ENCODE results near the gene MOG. TPM values are rescaled to one million over a fixed set of nuclear protein-coding genes. Genes with fewer than 3 reads are reported as not detected.

Gene MOG
- polyA plus RNA-seq, 3 donors, result not detected

- TF ChIP-seq CTCF (IDR thresholded peaks at IDR 0.05), result peak; percentile 61
- H3K36me3 ChIP-seq (replicated peaks in 1 of 2; ENCODE audit: control insufficient read depth in 1 of 2, insufficient read depth in 2 of 2, low read length in 2 of 2), result no peaks in the 10 kb centered on the region
- H3K4me1 Mint-ChIP-seq, result peaks cover 9% of the 10 kb centered on the region
- no peak overlapping the region for H3K27ac ChIP-seq (ENCODE audit: low read depth in 1 of 2, low read length in 2 of 2)
- H3K27ac Mint-ChIP-seq, result no peak overlapping the region
- no peaks in the 10 kb centered on the region for H3K9me3 Mint-ChIP-seq
- DNase-seq, result peak in 2 of 3 donors; percentile 27 to 31
- H3K9me3 ChIP-seq (replicated peaks in 1 of 2; ENCODE audit: control insufficient read depth in 1 of 2, insufficient read depth in 1 of 2, low read length in 2 of 2), result no peaks in the 10 kb centered on the region
- no peaks in the 10 kb centered on the region for H3K79me2 ChIP-seq (ENCODE audit: insufficient read depth, low read length)
- no peak overlapping the region for H2AFZ ChIP-seq (ENCODE audit: insufficient read depth, low read depth, low read length, poor library complexity, severe bottlenecking)
- H3K4me3 Mint-ChIP-seq, result no peak overlapping the region
- H3K4me3 ChIP-seq (replicated peaks in 1 of 3; ENCODE audit: low read depth in 2 of 3, low read length in 3 of 3), result no peak overlapping the region
- no peak overlapping the region for H3K4me2 ChIP-seq (replicated peaks; ENCODE audit: extremely low read depth, low read length, poor library complexity, severe bottlenecking)
- H3K9ac ChIP-seq (ENCODE audit: insufficient read depth, low read length, poor library complexity, severe bottlenecking), result no peak overlapping the region
- H4K20me1 ChIP-seq (ENCODE audit: insufficient read depth, low read length), result no peaks in the 10 kb centered on the region
- H3K4me1 ChIP-seq (ENCODE audit: control insufficient read depth in 1 of 2, insufficient read depth in 2 of 2, low read length in 2 of 2), result peaks cover 12 to 14% of the 10 kb centered on the region in 2 donors
- H3K27me3 Mint-ChIP-seq (ENCODE audit: low read depth in 3 of 3), result peaks cover 0 to 2% (median 1%) of the 10 kb centered on the region in 3 donors
- no peaks in the 10 kb centered on the region for H3K36me3 Mint-ChIP-seq
- WGBS (ENCODE audit: insufficient coverage), result 91% methylated on average over 19 of the region's 23 CpGs
- intact Hi-C loops (cut with micrococcal nuclease), result no loop called here
- H3K27me3 ChIP-seq (ENCODE audit: control insufficient read depth in 2 of 2, insufficient read depth in 2 of 2, low read length in 2 of 2), result no peaks in the 10 kb centered on the region
Observed at GRCh38 chr6:29647927-29648642, 8.8 kb upstream of the MOG start.

- H3K36me3 ChIP-seq (replicated peaks in 1 of 2; ENCODE audit: control insufficient read depth in 1 of 2, insufficient read depth in 2 of 2, low read length in 2 of 2), result no peaks in the 10 kb centered on the region
- TF ChIP-seq CTCF (IDR thresholded peaks at IDR 0.05), result peak; percentile 97
- no peaks in the 10 kb centered on the region for H3K79me2 ChIP-seq (ENCODE audit: insufficient read depth, low read length)
- Mint-ChIP-seq H3K27ac (peak overlapping the region; percentile 99 to 100 (median 100)), H3K9me3 (no peaks in the 10 kb centered on the region), H3K27me3 (ENCODE audit: low read depth in 3 of 3) (peaks cover 0 to 5% (median 2%) of the 10 kb centered on the region in 3 donors), H3K36me3 (no peaks in the 10 kb centered on the region), H3K4me3 (peak overlapping the region; percentile 96 to 99), H3K4me1 (peaks cover 9% of the 10 kb centered on the region)
- no peaks in the 10 kb centered on the region for H3K9me3 ChIP-seq (replicated peaks in 1 of 2; ENCODE audit: control insufficient read depth in 1 of 2, insufficient read depth in 1 of 2, low read length in 2 of 2)
- peaks cover 12 to 14% of the 10 kb centered on the region in 2 donors for H3K4me1 ChIP-seq (ENCODE audit: control insufficient read depth in 1 of 2, insufficient read depth in 2 of 2, low read length in 2 of 2)
- WGBS (ENCODE audit: insufficient coverage), result 0% methylated on average over 22 of the region's 33 CpGs
- H4K20me1 ChIP-seq (ENCODE audit: insufficient read depth, low read length), result no peaks in the 10 kb centered on the region
- peaks cover 0 to 7% of the 10 kb centered on the region in 2 donors for H3K27me3 ChIP-seq (ENCODE audit: control insufficient read depth in 2 of 2, insufficient read depth in 2 of 2, low read length in 2 of 2)
- H3K4me3 ChIP-seq (replicated peaks in 1 of 3; ENCODE audit: low read depth in 2 of 3, low read length in 3 of 3), result peak overlapping the region; percentile 64 to 84 (median 68)
- peak overlapping the region; percentile 92 for H2AFZ ChIP-seq (ENCODE audit: insufficient read depth, low read depth, low read length, poor library complexity, severe bottlenecking)
- H3K27ac ChIP-seq (ENCODE audit: low read depth in 1 of 2, low read length in 2 of 2), result peak overlapping the region; percentile 93 to 98
- peak overlapping the region; percentile 72 for H3K9ac ChIP-seq (ENCODE audit: insufficient read depth, low read length, poor library complexity, severe bottlenecking)
- DNase-seq, result peak; percentile 97 to 98 (median 98)
- H3K4me2 ChIP-seq (replicated peaks; ENCODE audit: extremely low read depth, low read length, poor library complexity, severe bottlenecking), result peak overlapping the region; percentile 88
- intact Hi-C loops (cut with micrococcal nuclease), result loop anchor here in 1 of 2 donors (5.0 kb wide), 1 partner anchor 102 kb away; no protein-coding TSS in a partner anchor
Observed at GRCh38 chr6:29649701-29650673, 6.9 kb upstream of the MOG start.
